HPDE6-E6E7 (cell line): ENCODE measurements around the gene LMX1B.

Experiments
- DNase-seq: peaks from one replicate; pipeline ENCODE4 v3.0.0; 2011; ENCODE audit warnings: missing footprints; ENCODE audit errors: extremely low spot score

The LMX1B gene

DNA sequence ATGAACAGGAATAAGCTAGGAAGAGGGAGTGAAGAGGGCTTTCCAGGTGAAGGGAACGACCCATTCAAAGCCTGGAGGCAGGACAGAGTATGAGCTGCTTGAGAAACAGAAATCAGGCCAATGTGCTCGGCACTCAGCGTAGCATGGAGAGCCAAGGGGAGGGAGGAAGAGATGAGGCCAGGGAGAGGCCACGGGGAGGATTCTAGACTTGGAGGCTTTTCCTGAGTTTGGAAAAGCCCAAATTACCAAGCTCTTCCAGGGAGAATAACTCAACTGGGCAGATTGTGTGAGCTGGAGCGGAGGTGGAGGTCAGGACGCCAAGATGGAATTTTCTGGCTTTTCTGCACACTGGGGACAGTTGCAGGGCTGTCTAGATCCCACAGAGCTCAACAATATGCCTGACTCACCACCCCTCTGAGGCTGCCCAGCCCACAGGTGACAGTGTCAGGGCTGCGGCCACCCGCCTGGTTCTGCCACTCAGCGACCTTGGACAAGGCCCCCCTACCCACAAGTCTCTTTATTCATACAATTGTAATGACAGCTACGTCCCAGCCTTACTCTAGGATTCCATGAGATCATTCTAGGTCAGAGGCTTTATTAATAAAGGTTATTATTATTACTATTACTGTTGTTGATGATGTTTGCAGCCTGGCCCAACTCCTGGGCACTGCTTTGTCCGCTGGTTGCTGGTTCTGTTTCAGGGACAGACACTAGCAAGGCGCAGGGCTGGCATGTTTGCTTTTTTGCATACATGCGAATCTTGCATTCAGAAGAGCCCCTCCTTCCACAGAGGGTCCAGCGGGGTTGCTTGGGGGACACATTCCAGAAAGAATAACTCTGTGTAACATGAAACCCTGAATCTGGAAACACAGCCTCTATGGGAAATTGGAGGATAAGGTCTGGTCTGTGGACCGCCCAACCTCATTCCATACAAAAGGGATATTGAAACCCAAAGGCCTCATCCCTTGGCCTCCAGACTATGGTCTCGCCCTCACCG lies 9.4 kb upstream of the LMX1B start:
- no peak for DNase-seq

DNA sequence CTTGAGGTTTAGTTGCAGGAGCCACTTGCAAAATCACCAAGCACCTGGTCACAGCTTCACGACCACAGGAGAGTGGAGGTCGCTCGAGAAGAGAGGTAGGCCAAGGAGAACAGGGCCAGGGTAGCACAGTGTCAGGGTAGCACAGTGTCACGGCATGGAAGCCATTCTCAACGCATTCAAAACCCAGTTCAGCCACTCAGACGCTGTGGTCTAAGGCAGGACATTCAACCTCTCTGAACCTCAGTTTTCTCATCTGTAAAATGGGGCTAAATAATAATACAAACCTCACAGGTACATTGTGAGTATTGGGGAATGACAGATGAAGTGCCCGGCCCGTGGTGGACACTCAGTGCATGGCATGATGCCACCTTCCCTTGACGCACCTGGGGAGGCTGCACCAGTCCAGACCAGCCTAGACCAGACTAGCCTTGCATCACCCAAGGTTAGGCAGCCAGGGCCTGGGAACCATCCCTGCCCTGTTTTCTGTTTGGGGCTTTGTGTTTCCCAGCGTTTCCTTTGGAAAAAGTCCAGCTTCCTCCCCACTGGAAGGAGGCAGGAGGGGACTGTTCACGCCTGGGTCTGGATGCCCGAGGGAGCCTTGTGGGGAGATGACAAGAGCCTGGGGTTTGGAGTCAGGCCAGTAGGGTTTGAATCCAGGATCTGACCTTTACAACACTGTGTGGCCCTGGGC lies 7.8 kb upstream of the LMX1B start:
- DNase-seq: no peak

DNA sequence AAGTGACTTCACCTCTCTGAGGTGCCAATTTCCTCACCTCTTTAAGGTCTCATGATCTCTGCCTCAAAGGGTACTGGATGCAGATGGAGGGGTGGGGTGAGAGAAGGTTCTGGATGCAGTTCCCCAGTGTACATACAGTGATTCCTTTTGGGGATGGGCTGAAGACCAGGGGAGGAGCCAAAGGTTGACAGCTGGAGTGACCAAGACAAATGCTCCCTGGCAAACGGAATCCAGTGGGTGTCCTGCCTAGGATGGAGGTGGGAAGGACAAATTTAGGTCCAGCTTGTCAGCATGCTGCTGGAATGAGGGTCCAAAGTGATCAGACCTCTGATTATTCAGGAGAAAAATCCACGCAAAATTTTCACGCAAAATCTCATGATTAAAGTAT lies 7.3 kb upstream of the LMX1B start:
- no peak for DNase-seq

DNA sequence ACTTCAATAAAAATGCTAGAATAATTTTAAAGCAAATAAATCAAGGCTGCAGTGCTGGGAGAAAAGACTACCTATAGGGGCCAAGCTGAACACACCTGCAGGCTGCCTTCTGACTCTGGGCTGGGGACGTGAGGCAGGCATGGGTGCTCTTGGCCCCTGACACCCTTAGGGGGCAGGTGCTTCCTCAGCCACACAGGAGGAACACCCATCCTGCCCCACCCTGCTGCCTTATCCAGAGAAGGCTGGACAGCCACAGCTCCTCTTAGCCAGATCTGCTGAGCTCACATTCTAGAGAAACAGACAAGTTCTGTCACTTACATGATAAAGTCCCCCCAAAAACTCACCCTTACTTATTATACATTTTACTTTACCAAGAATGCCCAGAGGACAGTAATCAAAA lies 6.6 kb upstream of the LMX1B start:
- no peak for DNase-seq

DNA sequence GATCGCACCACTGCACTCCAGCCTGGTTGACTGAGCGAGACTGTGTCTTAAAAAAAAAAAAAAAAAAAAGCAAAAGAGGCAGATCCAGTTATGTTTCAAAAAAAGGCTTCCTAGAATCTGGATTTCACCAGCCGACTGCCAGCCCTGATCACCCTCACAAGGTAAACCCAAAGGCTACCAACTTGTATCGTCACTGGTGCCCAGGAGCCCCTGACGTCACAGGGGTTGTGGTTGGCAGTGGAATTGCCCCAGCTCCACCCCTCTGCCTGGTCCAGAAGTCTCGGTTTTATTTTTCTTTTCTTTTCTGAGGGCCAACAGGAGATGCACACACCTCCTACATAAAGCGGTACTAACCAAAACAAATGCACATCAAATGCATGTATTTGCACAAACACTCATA lies 6.0 kb upstream of the LMX1B start:
- no peak for DNase-seq

DNA sequence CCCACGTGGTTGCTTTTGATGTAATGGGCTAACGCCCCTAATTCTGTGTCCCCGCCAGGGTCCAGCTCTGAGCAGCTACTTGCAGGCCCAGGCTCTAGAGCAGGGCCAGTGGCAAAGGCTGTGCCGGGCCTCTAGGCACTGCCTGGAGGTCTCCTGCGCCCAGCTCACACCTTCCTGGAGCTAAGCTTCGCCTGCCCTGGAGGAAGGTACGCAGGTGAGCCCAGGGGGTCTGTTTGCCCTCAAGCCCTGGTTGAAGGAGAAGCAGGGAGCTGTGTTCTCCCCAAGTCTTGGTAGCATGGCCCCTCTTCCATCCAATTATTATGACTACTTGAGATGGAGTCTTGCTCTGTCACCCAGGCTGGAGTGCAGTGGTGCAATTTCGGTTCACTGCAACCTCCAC lies 5.2 kb upstream of the LMX1B start:
- DNase-seq: no peak

DNA sequence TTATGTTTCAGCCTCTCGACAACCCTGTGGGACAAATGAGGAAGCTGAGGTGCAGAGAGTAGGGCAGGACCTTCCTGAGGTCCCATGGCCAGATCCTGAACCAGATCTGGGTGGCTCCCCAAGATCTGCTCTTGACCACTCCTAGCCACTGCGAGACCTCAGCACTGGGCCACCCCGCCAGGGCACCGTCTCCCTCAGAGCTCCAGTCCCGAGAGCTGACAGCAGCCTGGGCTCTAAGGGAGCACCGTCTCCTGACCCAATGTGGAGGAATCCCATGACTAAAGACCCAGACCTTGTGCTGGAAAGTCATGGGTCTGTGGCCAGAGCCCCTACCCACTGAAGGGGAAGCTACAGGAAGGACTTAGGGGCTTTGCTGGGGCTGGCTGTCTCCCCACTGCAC lies 4.5 kb upstream of the LMX1B start:
- DNase-seq: no peak

DNA sequence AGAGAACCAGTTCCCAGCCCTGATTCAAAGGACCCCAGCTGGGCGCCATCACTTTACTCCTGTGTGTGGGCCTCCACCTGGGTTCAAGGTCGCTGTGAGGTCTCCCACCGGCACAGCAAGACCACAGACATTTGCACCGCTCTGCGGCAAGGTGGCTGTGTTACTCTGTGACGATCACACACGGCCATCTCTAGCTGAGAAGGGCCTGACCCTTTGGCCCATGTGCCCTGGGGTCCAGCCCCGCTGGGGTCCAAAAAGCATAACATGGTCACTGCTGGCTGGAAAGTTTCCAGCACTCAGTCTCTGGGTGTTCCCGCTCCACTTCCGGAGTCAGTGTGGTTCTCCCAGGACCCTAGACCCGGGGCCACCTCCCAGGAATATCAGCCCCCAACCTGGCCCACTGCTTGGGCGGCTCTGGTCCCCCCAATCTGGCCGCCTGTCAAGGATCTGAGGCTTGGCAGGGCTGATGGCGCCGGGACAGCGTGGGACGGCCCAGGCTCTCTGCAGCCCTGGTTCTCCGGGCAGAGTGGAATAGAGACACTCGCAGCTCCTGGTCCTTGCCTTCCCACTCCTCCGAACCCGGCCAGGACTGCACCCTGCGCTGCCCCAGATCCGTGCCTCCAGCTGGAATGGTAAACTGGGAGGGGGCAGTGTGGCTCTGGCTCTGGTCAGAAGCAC lies 3.9 kb upstream of the LMX1B start:
- no peak for DNase-seq

DNA sequence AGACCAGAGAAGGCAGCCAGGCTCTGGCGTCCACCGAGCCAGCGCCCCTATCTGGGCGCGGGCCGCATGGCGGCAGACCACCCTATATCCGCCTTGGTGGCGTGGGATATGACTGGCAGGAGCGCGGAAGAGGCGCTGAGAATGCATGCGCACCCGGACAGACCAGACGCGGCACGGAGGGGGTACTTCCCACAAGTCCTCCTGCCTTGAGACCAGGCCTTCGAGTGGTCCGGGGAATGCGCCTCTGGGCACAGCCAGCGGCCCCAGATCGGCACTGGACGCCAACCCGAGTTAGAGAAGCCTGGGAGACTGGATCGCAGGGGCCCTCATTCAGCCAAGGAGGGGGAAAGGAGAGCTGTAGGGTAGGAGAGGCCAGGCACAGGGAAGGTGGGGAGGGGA lies 2.5 kb upstream of the LMX1B start:
- no peak for DNase-seq

DNA sequence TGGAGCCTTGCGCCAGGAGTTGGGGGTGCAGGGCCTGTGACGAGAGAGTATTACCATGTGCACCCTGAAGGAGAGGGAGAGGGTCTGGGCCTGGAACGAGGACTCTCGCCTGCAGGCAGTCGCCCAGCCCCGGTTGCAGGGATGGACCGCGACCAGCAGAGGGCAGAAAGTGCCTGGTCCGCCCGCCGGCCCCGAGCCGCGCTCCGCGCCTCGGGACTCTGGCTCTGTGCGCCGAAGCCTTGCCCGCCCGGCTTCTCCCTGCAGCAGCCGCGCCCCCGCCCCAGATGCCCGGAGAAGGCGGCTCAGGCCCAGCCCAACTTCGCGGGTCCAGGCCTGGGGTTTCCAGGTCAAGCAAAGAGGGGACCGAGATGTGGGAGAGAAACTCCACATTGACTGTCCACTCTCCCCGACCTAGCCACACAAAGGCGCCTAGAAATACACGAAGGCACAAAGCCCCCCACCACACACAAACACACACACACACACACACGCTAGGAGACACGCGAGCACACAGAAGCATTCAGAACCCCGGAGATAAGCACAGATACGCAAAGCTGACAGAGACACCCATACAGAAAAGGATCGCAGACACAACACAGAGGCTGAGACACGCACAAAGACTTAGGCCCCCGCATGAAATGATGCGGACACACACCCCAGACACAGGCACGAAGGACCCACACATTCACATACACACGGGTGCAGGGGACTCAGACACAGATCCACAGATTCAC lies 2.0 kb upstream of the LMX1B start:
- DNase-seq: peak; percentile 65

DNA sequence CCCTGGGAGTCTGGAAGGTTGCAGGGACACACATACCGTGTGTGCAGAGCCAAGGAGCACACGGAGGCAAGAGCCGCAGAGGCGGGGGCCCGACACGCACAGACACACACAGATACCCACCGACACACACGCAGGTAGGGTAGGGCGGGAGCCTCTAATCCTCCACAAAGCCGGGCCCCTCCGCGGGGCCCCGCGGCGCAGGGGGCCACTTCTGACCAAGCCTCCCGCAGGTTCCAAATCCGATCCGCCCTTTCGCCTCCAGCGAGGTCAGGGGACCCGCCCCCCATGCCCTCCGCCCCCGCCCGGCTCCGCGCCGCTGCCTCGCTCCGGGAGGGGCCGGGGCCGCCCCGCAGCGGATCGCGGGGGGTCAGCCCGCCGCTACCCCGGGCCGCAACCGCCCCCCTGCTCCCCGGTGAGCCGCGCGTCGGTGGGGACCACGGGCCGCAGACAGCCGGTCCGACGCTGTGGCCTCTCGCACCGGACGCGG lies 1.4 kb upstream of the LMX1B start:
- no peak for DNase-seq

DNA sequence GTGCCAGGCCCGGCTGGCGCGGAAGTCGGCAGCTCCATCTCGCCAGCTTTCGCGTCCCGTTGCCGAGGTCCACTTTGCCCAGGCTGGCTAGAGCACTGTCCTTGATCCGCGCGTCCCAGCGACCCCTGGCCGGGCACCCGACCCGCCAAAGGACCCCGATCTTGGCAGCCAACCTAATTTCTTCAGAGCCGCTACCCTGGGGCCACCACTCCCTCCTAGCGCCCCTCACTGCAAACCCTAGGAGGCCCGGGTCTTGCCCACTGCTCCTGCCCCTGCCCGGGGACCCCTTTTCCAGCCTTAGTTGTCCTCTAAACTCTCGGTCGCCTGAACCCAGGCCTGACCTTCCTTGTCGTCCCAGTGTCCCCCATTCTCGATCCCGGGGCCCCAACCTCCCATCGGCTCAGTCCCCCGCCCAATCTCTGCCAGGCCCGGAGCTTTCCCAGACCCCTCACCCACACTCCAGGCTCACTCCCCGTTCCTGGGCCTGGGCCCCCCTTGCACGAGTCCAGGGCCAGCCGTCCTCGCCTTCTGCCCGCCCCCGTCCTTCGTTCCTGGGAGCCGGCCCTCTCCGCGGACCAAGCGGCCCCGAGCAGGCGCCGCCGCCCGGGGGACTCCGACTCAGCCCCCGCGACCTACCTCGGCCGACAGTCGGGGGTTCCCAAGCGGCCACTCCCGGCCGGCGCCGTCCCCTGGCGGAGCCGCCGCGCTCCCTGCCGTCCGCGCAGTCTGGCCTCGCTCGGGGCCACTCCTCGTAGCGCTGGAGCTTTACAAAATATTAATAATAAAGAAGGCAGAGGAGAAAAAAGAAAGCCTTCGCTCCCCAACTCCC lies 701 bp upstream of the LMX1B start:
- DNase-seq: no peak

DNA sequence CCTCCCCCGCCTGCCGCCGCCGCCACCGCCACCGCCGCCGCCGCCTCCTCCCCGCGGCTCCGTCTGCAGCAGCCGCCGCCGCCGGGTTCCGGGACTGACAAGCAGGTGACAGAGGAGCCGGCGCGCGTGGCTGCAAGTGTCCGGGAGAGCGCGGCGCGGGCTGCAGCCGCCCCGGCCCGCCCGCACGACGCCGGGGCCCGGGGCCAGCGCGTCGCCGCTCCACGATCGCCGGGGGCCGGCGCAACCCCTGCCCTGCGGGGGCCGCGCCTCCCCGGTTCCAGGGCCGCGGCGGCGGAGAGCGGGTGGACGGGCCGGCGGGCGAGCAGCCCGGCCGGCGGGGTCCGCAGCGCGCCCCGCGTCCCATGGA lies 343 bp downstream of the LMX1B start:
- no peak for DNase-seq

DNA sequence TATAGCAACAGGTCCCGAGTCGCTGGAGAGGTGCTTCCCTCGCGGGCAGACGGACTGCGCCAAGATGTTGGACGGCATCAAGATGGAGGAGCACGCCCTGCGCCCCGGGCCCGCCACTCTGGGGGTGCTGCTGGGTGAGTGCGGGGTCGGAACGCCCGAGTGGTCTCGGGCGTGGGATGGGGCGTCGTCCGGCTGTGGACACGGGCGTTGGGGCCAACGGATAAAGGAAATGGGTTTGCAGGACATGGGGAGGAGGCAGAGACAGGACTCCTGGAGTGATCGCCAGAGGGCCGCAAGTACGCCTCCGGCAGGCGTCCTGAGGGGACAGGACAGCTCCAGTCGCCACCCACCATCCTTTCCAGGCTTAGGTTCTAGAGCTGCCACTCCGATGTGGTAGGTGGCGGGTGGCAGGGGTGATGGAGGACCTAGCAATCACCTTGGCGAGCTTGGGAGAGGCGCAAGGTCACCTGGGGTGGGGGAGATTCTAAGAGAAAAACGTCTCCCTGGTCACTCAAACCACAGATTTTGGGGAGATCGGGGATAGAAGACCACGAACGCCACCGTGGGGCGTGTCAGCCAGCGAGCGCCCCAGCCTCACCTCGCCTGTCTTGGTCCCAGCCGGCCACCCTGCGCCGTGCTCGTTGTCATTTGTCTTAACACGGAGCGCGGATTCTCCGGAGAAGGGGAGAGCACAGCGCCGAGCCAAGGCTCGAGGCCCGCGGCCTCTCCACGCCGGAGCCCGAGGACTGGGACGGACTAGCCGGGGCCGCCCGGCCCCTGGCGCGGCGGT lies 922 bp downstream of the LMX1B start:
- DNase-seq: no peak

DNA sequence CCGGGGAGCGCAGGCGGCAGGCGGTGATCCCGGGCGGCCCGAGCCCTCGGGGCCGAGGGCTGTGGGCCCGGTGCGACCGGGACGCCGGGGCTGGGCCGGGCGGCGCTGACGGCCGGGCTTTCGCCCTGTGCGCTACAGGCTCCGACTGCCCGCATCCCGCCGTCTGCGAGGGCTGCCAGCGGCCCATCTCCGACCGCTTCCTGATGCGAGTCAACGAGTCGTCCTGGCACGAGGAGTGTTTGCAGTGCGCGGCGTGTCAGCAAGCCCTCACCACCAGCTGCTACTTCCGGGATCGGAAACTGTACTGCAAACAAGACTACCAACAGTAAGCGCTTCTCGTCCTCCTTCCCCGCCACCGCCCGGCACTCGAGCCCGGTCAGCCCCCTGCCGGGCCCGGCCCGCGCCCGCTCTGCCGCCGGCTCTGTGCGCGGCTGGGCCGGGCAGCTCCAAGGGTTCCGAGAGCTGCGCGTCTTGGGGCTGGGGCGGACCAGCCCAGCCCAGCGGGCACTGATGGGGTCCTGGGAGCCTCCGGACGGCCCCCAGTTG lies 1.6 kb downstream of the LMX1B start:
- DNase-seq: no peak

DNA sequence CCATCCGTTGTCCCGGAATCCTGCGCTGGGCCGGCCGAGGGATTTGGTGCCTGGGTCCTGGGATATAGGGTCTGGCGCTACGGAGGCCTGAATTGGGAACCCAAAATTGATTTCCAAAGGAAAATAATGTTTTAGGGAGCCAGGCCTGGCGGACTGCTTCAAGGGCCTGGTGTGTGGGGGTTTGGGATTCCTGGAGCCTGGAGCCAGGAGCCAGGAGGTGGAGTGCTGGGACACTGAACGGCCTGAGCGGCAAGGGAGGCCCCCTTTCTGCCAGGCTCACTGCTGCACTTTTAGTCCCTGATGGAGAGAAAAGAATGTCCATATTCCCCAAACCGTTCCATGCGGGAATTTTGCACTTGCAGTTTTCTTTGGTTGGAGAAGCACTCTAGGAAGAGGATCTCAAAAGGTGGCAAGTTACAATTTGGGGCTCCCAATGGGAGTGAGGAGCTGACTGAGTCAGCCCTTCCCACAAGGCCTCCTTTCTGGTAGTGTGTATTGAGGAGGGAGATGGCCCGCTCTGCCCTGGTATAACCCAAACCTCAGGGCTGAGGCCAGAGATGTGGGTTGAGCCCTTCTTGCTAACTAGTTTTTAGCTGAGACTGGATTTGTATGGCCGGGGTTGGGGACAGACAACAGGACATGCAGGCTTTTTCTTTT lies 2.2 kb downstream of the LMX1B start:
- no peak for DNase-seq

DNA sequence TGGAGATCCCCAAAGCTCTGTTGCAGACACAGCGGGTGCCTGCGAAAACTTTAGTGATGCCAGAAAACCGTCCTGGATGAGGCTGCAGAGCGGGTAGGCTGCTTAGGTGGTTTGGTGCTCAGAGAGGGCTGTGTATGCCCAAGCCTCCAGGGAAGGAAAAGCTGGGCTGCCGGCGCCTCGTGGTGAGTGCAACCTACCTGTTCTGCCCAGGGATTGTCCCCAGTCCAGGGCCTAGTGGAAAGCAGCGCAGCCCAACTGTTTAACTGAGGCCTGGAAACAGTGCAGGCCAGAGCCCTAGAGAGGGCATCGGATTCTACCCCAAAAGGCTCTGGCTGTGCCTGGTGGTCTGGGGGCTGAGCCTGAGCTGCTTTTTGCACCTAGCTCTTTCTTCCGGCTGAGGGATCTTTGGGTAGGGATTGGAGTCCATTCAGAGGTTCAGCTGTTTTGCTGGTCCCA lies 2.8 kb downstream of the LMX1B start:
- no peak for DNase-seq

DNA sequence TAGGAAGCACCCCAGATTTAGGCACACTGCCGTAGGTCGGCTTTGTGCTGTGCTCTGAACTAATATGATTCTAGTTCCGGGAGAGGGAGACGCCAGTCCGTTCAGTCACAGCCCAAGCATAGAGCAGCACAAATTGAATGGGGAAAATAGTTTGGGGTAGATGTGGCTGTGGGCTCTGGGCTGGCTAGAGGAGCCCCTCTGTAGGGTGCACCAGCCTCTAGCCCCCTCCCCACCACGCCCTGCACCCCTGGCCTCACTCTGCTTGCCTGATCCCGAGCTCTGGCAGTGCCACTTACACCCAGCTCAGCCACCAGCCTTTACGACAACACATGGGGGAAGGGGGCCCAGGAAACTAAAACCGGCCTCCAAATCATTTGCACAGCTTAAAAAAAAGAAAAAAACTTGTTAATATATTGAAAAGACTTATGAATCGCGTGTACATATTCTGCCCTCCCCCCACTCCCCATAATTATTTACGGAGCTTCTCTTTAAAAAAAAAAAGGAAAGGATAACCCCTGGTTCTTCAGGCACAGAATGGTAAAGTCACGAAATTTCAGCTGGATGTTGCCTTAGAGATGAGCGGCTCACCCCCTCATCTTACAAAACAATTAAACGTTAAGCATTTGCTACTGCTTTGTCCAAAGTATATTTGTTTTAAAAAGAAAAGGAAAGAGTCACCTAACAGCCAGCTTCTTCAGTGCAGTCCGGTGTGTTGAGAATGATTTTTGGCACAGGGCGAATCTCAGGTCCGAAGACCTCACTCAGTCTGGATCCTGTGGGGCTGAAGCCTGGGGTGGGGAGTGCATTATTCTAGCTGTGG lies 3.5 kb downstream of the LMX1B start:
- no peak for DNase-seq
